GM12878 (cell line): ENCODE results near the gene CACNA2D1. TPM values are rescaled to one million over a fixed set of nuclear protein-coding genes. Genes with fewer than 3 reads are reported as not detected.

Experiments
- ATAC-seq: fragments of 200-7000 bp; cut with Tn5 transposase; 3 replicates; pipeline ENCODE4 v1.9.1; 2020; ENCODE audit warnings: mild to moderate bottlenecking, moderate library complexity
- BruUV-seq: library from RNA; stranded (reverse); fragments of 400-500 nt; replicated peaks from 2 replicates; lab custom pipeline; 2021; lab: Mats Ljungman, UMichigan
- CTCF ChIA-PET: fragments of 300-600 bp; sonication (Branson Sonifier 250); formaldehyde crosslinking; extraction: SDS; loops from one replicate; lab custom pipeline; 2021; ENCODE audit warnings: inconsistent platforms; lab: Yijun Ruan, JAX
- POLR2A ChIA-PET: fragments of 350-600 bp; formaldehyde crosslinking; extraction: SDS; loops from one replicate; lab custom pipeline; 2021; ENCODE audit warnings: inconsistent platforms; lab: Charles Lee
- RAD21 ChIA-PET: fragments of 300-600 bp; sonication (Branson Sonifier 250); formaldehyde crosslinking; loops from one replicate; lab custom pipeline; 2023; ENCODE audit warnings: antibody characterized with exemption; ENCODE audit not compliant: unreplicated experiment; lab: Charles Lee
- SMC1A ChIA-PET: fragments of 300-600 bp; sonication (Branson Sonifier 250); formaldehyde crosslinking; loops from one replicate; lab custom pipeline; 2023; ENCODE audit not compliant: unreplicated experiment, uncharacterized antibody; lab: Charles Lee
- DNase-seq: peaks from one replicate; pipeline ENCODE4 v3.0.0-alpha.2; 2011; ENCODE audit warnings: low read depth, low spot score
- FAIRE-seq: peaks from 3 replicates; lab custom pipeline; 2011; peaks lifted over from hg19 to GRCh38; lab: Jason Lieb, UNC
- H2AFZ ChIP-seq: 2 replicates; pipeline ENCODE4 v1.6.0; 2011; ENCODE audit warnings: low read depth, low read length, control low read depth; ENCODE audit not compliant: control insufficient read depth
- H3K27ac ChIP-seq: 2 replicates; pipeline ENCODE4 v1.5.1; 2011; ENCODE audit warnings: control low read depth; ENCODE audit not compliant: control insufficient read depth, insufficient read depth
- H3K27me3 ChIP-seq, 2 experiments: replicated peaks in 1 of 2; 2 replicates each; pipeline versions ENCODE4 v1.6.0 to v1.6.1; 2011; ENCODE audit warnings: low read length in 1 of 2; ENCODE audit not compliant: control insufficient read depth in 2 of 2, insufficient read depth in 2 of 2
- H3K36me3 ChIP-seq, 2 experiments: 2 replicates each; pipeline ENCODE4 v1.5.1; 2011; ENCODE audit warnings: low read length in 1 of 2; ENCODE audit not compliant: control insufficient read depth in 2 of 2, insufficient read depth in 2 of 2
- H3K4me1 ChIP-seq: 2 replicates; pipeline ENCODE4 v1.6.1; 2011; ENCODE audit warnings: mild to moderate bottlenecking, low read length, moderate library complexity, mixed read lengths; ENCODE audit not compliant: control insufficient read depth, insufficient read depth
- H3K4me2 ChIP-seq: 2 replicates; pipeline ENCODE4 v1.6.0; 2011; ENCODE audit warnings: control low read depth; ENCODE audit not compliant: control insufficient read depth, insufficient read depth
- H3K4me3 ChIP-seq: fragments of 200-600 bp; sonication (generic); 2 replicates; pipeline ENCODE4 v1.5.1; 2016
- H3K79me2 ChIP-seq: 2 replicates; pipeline ENCODE4 v1.6.0; 2011; ENCODE audit warnings: low read length; ENCODE audit not compliant: control insufficient read depth, insufficient read depth
- H3K9ac ChIP-seq: 2 replicates; pipeline ENCODE4 v1.8.0; 2011; ENCODE audit warnings: low read length, control low read depth, mixed read lengths; ENCODE audit not compliant: control insufficient read depth, insufficient read depth
- H3K9me3 ChIP-seq: replicated peaks from 3 replicates; pipeline ENCODE4 v1.5.1; 2011; ENCODE audit warnings: mild to moderate bottlenecking, low read length; ENCODE audit not compliant: control insufficient read depth, insufficient read depth
- H4K20me1 ChIP-seq: 2 replicates; pipeline ENCODE4 v1.6.0; 2011; ENCODE audit not compliant: control insufficient read depth, insufficient read depth
- EZH2 ChIP-seq: IDR thresholded peaks from 2 replicates; pipeline ENCODE4 v1.6.1; 2012; ENCODE audit warnings: low read depth, mild to moderate bottlenecking, control low read depth, inconsistent platforms, low read length, borderline replicate concordance; ENCODE audit not compliant: control insufficient read depth
- HSF1 ChIP-seq: fragments of 150-350 bp; IDR thresholded peaks from 2 replicates; pipeline ENCODE4 v1.6.1; 2014; ENCODE audit warnings: mild to moderate bottlenecking, low read depth, low read length
- KAT2A ChIP-seq: conservative IDR thresholded peaks from 2 replicates; pipeline ENCODE4 v1.6.1; 2011; ENCODE audit warnings: low read depth, low read length; ENCODE audit not compliant: control insufficient read depth
- RELA ChIP-seq: fragments of 450-650 bp; IDR thresholded peaks from 2 replicates; pipeline ENCODE4 v1.8.0; 2014; ENCODE audit warnings: borderline replicate concordance; ENCODE audit not compliant: partially characterized antibody
- SMAD5 ChIP-seq: IDR thresholded peaks from 2 replicates; pipeline ENCODE4 v1.6.1; 2016; ENCODE audit warnings: antibody characterized with exemption, low read depth
- SMC3 ChIP-seq: IDR thresholded peaks from 2 replicates; pipeline ENCODE4 v1.6.1; 2011; ENCODE audit warnings: low read length, improper control_type of control experiment, borderline replicate concordance
- YBX1 ChIP-seq: fragments of 450-650 bp; IDR thresholded peaks from 2 replicates; pipeline ENCODE4 v1.6.1; 2016; ENCODE audit warnings: antibody characterized with exemption
- ZBED1 ChIP-seq: IDR thresholded peaks from 2 replicates; pipeline ENCODE4 v1.6.1; 2016; ENCODE audit warnings: borderline replicate concordance
- ZNF274 ChIP-seq: IDR thresholded peaks from one replicate; pipeline ENCODE4 v1.8.0; 2011; ENCODE audit not compliant: insufficient read length, insufficient read depth
- ZNF384 ChIP-seq: IDR thresholded peaks from 2 replicates; pipeline ENCODE4 v1.6.1; 2012; ENCODE audit warnings: low read depth, mild to moderate bottlenecking, low read length, improper control_type of control experiment, borderline replicate concordance
- ZNF592 ChIP-seq: fragments of 450-650 bp; IDR thresholded peaks from 2 replicates; pipeline ENCODE4 v1.6.1; 2017; ENCODE audit warnings: mild to moderate bottlenecking, moderate library complexity
- WGBS: methylation state at CpG from one replicate; pipeline ENCODE4 v1.1.6; 2016; ENCODE audit warnings: low lambda C conversion rate; ENCODE audit not compliant: insufficient replicate concordance, insufficient coverage; ENCODE audit errors: missing lambda C conversion rate; 5-methylcytosine and 5-hydroxymethylcytosine counted together
- in situ Hi-C: fragments of 300-500 bp; cut with MboI; formaldehyde crosslinking; loops from 9 replicates; pipeline ENCODE4 v1.14.3; 2018; ENCODE audit warnings: mixed read lengths
- intact Hi-C: fragments of 100-400 bp; cut with micrococcal nuclease; formaldehyde crosslinking; loops from one replicate; pipeline ENCODE4 v1.14.2; 2022; ENCODE audit not compliant: unreplicated experiment
- polyA plus RNA-seq, 11 experiments: library from polyadenylated mRNA; depleted of rRNA in 4 of 11; unstranded in 6 of 11; stranded (reverse) in 5 of 11; fragments of >200 nt; fragmentation: Nextera tagmentation in 4 of 11; fragmentation: Illumina TruSeq in 1 of 11; extraction: Ambion mirVana in 4 of 11; extraction: Trizol in 1 of 11; gene quantifications; 1 replicate in 1 of 11; 2 replicates in 10 of 11; pipeline versions ENCODE4 v1.2.1 to v1.2.3, GENCODE V29; 2011 to 2016; ENCODE audit warnings: inconsistent platforms in 2 of 11, missing spikeins in 2 of 11, low read depth in 1 of 11
- total RNA-seq, 4 experiments: library from RNA; depleted of rRNA in 3 of 4; stranded (reverse); fragments of >200 nt in 3 of 4; fragmentation: Illumina TruSeq in 1 of 4; extraction: Trizol in 1 of 4; gene quantifications; 2 replicates each; pipeline versions ENCODE4 v1.2.1 to v1.2.3, GENCODE V29; 2013 to 2021

Gene CACNA2D1
- total and polyA plus RNA-seq, 10 of the 15 experiments (the other 5 are each of a cell fraction or from before 2014, with no cell fraction given) = 0.14 to 14.8 (median 0.97) TPM

- H3K4me2 ChIP-seq = no peak overlapping the region
- POLR2A ChIA-PET = interaction anchor here (1.0 to 3.6 kb wide), 3 partner anchors 11 to 46 kb away, joined by 3 to 15 read pairs (median 3); no protein-coding TSS in a partner anchor
- no peak overlapping the region for H3K9ac ChIP-seq
- BruUV-seq = no TSS peak
- in situ Hi-C loops (no loop called here), intact Hi-C loops (no loop called here)
- DNase-seq = no peak
- no peak overlapping the region for H2AFZ ChIP-seq
- ATAC-seq = no peak
- SMC1A ChIA-PET = interaction anchor here (1.0 to 16.3 kb wide), 14 partner anchors 8 to 168 kb away, joined by 3 to 158 read pairs (median 6); no protein-coding TSS in a partner anchor
- H3K4me3 ChIP-seq = no peak overlapping the region
- RAD21 ChIA-PET = interaction anchor here (1.2 to 6.0 kb wide), 11 partner anchors 12 to 174 kb away, joined by 3 to 53 read pairs (median 5); no protein-coding TSS in a partner anchor
- H3K36me3 ChIP-seq = no peaks in the 10 kb centered on the region
- 44% methylated on average over 1 of the region's 1 CpG for WGBS
- H3K9me3 ChIP-seq = no peaks in the 10 kb centered on the region
- H3K27ac ChIP-seq = no peak overlapping the region
- TF ChIP-seq SMAD5 (no peak), SMC3 (no peak), HSF1 (no peak), KAT2A (no peak), RELA (no peak), ZNF274 (no peak), ZNF592 (no peak), EZH2 (no peak), ZNF384 (no peak), ZBED1 (no peak), YBX1 (no peak)
- no peaks in the 10 kb centered on the region for H3K4me1 ChIP-seq
- CTCF ChIA-PET = interaction anchor here (0.8 to 2.2 kb wide), 2 partner anchors 23 to 87 kb away, joined by 3 to 6 read pairs; no protein-coding TSS in a partner anchor
- no peaks in the 10 kb centered on the region for H3K27me3 ChIP-seq
- no peaks in the 10 kb centered on the region for H4K20me1 ChIP-seq
- H3K79me2 ChIP-seq = no peaks in the 10 kb centered on the region
- FAIRE-seq = no peak
Measured at GRCh38 chr7:82396343-82396742, 47.2 kb downstream of the CACNA2D1 start.
